Lung (tissue), 12 donors: Measurements from ENCODE around the gene RAPGEF2. TPM values are rescaled to one million over a fixed set of nuclear protein-coding genes. Genes with fewer than 3 reads are reported as not detected.

Experiments used
- ATAC-seq: fragments of 200-7000 bp; cut with Tn5 transposase; one replicate; pipeline ENCODE4 v1.9.1; 2020; ENCODE audit warnings: moderate number of reproducible peaks; ENCODE audit not compliant: insufficient read depth, low FRiP score
- DNase-seq, 3 donors: peaks; one replicate each; pipeline ENCODE4 v3.0.0-alpha.2; 2013 to 2017
- H3K27ac ChIP-seq, 2 donors: one replicate each; pipeline ENCODE4 v1.5.1; 2013; ENCODE audit warnings: mild to moderate bottlenecking in 2 of 2, moderate library complexity in 2 of 2, control low read depth in 1 of 2, inconsistent platforms in 1 of 2, low read depth in 1 of 2, low read length in 1 of 2
- H3K27me3 ChIP-seq, 3 donors: one replicate each; pipeline ENCODE4 v1.5.1; 2013; ENCODE audit warnings: low read length in 2 of 3; ENCODE audit not compliant: control insufficient read depth in 3 of 3, insufficient read depth in 3 of 3
- H3K36me3 ChIP-seq, 4 donors: one replicate each; pipeline ENCODE4 v1.5.1; 2013; ENCODE audit warnings: low read length in 4 of 4, mild to moderate bottlenecking in 1 of 4, moderate library complexity in 1 of 4; ENCODE audit not compliant: control insufficient read depth in 4 of 4, insufficient read depth in 4 of 4
- H3K4me1 ChIP-seq, 5 donors: one replicate each; pipeline ENCODE4 v1.5.1; 2013; ENCODE audit warnings: low read length in 5 of 5, mild to moderate bottlenecking in 2 of 5, moderate library complexity in 1 of 5; ENCODE audit not compliant: control insufficient read depth in 5 of 5, insufficient read depth in 5 of 5
- H3K4me3 ChIP-seq: one replicate; pipeline ENCODE4 v1.5.1; 2013; ENCODE audit warnings: mild to moderate bottlenecking, control low read depth, moderate library complexity
- H3K9ac ChIP-seq, 2 donors: one replicate each; pipeline ENCODE4 v1.5.1; 2013; ENCODE audit warnings: low read length in 2 of 2, control low read depth in 1 of 2; ENCODE audit not compliant: insufficient read depth in 1 of 2
- H3K9me3 ChIP-seq, 4 donors: one replicate each; pipeline ENCODE4 v1.5.1; 2013; ENCODE audit warnings: low read length in 3 of 4, mild to moderate bottlenecking in 1 of 4, moderate library complexity in 1 of 4; ENCODE audit not compliant: control insufficient read depth in 4 of 4, insufficient read depth in 3 of 4
- CTCF ChIP-seq: IDR thresholded peaks from 2 replicates; pipeline ENCODE4 v1.5.1; 2012; ENCODE audit warnings: mild to moderate bottlenecking; ENCODE audit errors: control extremely low read depth, extremely low read depth
- WGBS, 2 donors: extraction: QIAGEN DNeasy Blood & Tissue Kit; methylation state at CpG; one replicate each; pipeline ENCODE4 v1.1.7; 2013; 5-methylcytosine and 5-hydroxymethylcytosine counted together
- polyA plus RNA-seq, 2 donors: library from polyadenylated mRNA; stranded (reverse); fragments of 200-250 nt; gene quantifications; one replicate each; pipeline ENCODE4 v1.2.1, GENCODE V29; 2013
- total RNA-seq, 2 donors: library from RNA; depleted of rRNA in 1 of 2; stranded (reverse); fragments of >200 nt in 1 of 2; gene quantifications; one replicate each; pipeline ENCODE4 v1.2.1, GENCODE V29; 2014 to 2021
- donor health status: control.
- donor health status: control.
- donor health status: Bipolar disorder and iron deficiency.
- donor health status: healthy.
- donor health status: DM: yes; HTN: yes; CAD: no.

Gene RAPGEF2
- total and polyA plus RNA-seq, 4 donors, result 8.6 to 88.7 (median 32.2) TPM

DNA sequence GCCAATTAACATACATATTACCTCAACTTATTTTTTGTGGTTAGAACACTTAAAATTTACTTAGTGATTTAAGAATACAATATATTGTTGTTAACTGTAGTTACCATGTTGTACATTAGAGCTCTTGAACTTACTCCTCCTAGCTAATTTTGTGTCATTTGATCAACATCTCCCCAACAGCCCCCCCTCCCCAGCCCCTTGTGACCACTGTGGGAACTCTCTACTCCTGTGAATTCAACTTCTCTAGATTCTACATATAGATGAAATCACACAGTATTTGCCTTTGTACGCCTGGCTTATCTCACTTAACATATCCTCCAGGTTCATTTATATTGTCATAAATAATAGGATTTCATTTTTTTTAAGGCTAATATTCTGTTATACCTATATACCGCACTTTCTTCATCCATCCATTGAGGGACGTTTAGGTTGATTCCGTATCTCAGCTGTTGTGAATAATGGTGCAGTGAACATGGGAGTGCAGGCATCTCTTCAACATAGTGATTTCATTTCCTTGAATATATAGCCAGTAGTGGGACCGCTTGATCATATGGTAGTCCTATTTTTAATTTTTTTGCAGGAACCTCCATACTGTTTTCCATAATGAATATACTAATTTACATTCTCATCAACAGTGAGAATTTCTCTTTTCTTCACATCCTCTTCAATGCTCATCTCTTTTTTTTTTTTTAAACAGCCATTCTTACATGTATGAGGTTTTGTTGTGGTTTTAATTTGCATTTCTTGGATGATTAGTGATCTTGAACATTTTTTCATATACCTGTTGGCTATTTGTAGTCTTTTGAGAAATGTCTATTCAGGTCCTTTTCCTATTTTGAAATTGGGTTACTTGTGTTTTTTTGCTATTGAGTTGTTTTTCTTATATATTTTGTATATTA, 66.8 kb downstream of the RAPGEF2 start:
- 95 to 96% methylated on average over 5 of the region's 5 CpGs for WGBS, 2 donors
- Histone ChIP-seq H3K4me3 (no peak overlapping the region), H3K9ac (no peak overlapping the region), H3K4me1 (peaks cover 0 to 18% (median 4%) of the 10 kb centered on the region in 5 donors), H3K27ac (no peak overlapping the region), H3K9me3 (no peaks in the 10 kb centered on the region), H3K27me3 (no peaks in the 10 kb centered on the region), H3K36me3 (no peaks in the 10 kb centered on the region)
- DNase-seq (no peak), ATAC-seq (no peak)
- no peak for TF ChIP-seq CTCF

DNA sequence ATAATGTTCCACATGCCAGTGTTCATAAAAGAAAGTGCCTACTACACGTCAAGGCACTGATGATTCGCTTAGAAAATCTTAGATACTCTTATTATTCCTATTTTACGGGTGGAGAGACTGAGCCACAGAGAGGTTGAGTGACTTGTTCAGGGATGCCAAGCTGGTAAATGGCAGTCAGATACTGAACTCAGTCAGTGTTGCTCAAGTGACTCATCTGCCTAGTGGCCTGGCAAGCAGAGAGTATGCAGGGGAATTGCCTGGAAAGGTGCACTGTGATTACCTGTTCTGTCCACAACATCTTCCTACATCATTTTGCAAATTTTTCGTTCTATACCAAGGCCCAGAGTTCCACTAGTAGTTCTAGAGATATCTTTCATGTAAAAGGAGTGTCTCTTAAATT, 68.4 kb downstream of the RAPGEF2 start:
- DNase-seq (no peak), ATAC-seq (no peak)
- Histone ChIP-seq H3K4me3 (no peak overlapping the region), H3K9me3 (no peaks in the 10 kb centered on the region), H3K27me3 (no peaks in the 10 kb centered on the region), H3K27ac (no peak overlapping the region), H3K4me1 (peaks cover 2 to 18% (median 6%) of the 10 kb centered on the region in 5 donors), H3K9ac (no peak overlapping the region), H3K36me3 (no peaks in the 10 kb centered on the region)
- WGBS, 2 donors, result 81 to 89% methylated on average over 4 of the region's 4 CpGs
- TF ChIP-seq CTCF, result no peak

- Histone ChIP-seq H3K27ac (no peak overlapping the region), H3K36me3 (no peaks in the 10 kb centered on the region), H3K4me3 (no peak overlapping the region), H3K9me3 (no peaks in the 10 kb centered on the region), H3K9ac (no peak overlapping the region), H3K27me3 (no peaks in the 10 kb centered on the region), H3K4me1 (peaks cover 2 to 19% (median 9%) of the 10 kb centered on the region in 5 donors)
- ATAC-seq (no peak), DNase-seq (no peak)
- 55 to 63% methylated on average over 4 of the region's 4 CpGs for WGBS, 2 donors
- no peak for TF ChIP-seq CTCF
Measured at GRCh38 chr4:159173886-159174285, 71.0 kb downstream of the RAPGEF2 start.
